ENCODE measurements around the gene MUCL3.
A peak's percentile ranks its signal among the peaks of the same experiment; 100 is the strongest.
"Not testable (repeated sequence)": the region's sequence is repeated elsewhere in the genome, so short reads cannot be mapped to it uniquely, and the experiment has no call there.

MUCL3 gene

GRCh38 chr6:30901436-30901835 lies 39.3 kb upstream of the MUCL3 start:
- Histone ChIP-seq H3K4me3 (ENCODE audit: low read length) (no peak overlapping the region), H3K27me3 (ENCODE audit: control insufficient read depth, insufficient read depth, low read length) (no peaks in the 10 kb centered on the region)

GRCh38 chr6:30902196-30902595 lies 38.6 kb upstream of the MUCL3 start:
- not testable (repeated sequence) for H3K4me1 ChIP-seq (ENCODE audit: control insufficient read depth, insufficient read depth, low read length); H3K9me3 ChIP-seq (ENCODE audit: control insufficient read depth, low read length); H3K9ac ChIP-seq (ENCODE audit: low read length); H3K4me3 ChIP-seq (ENCODE audit: low read length); H3K27me3 ChIP-seq (ENCODE audit: control insufficient read depth, insufficient read depth, low read length)
- H3K36me3 ChIP-seq (ENCODE audit: control insufficient read depth, insufficient read depth, low read length), result peaks cover 18% of the 10 kb centered on the region

More at GRCh38 chr6:30901436-30901835, 39.3 kb upstream of the MUCL3 start:
- no peaks in the 10 kb centered on the region for H3K4me1 ChIP-seq (ENCODE audit: control insufficient read depth, insufficient read depth, low read length)
- H3K36me3 ChIP-seq (ENCODE audit: control insufficient read depth, insufficient read depth, low read length), result peaks cover 18% of the 10 kb centered on the region
- no peaks in the 10 kb centered on the region for H3K9me3 ChIP-seq (ENCODE audit: control insufficient read depth, low read length)
- H3K9ac ChIP-seq (ENCODE audit: low read length), result no peak overlapping the region

GRCh38 chr6:30902709-30903108 lies 38.1 kb upstream of the MUCL3 start:
- Histone ChIP-seq H3K4me1 (ENCODE audit: control insufficient read depth, insufficient read depth, low read length) (peaks cover 6% of the 10 kb centered on the region), H3K27me3 (ENCODE audit: control insufficient read depth, insufficient read depth, low read length) (no peaks in the 10 kb centered on the region), H3K9ac (ENCODE audit: low read length) (no peak overlapping the region), H3K4me3 (ENCODE audit: low read length) (no peak overlapping the region), H3K36me3 (ENCODE audit: control insufficient read depth, insufficient read depth, low read length) (peaks cover 18% of the 10 kb centered on the region), H3K9me3 (ENCODE audit: control insufficient read depth, low read length) (no peaks in the 10 kb centered on the region)

- Histone ChIP-seq H3K9ac (ENCODE audit: low read length) (no peak overlapping the region), H3K27me3 (ENCODE audit: control insufficient read depth, insufficient read depth, low read length) (no peaks in the 10 kb centered on the region), H3K4me3 (ENCODE audit: low read length) (no peak overlapping the region), H3K9me3 (ENCODE audit: control insufficient read depth, low read length) (no peaks in the 10 kb centered on the region), H3K4me1 (ENCODE audit: control insufficient read depth, insufficient read depth, low read length) (peaks cover 6% of the 10 kb centered on the region), H3K36me3 (ENCODE audit: control insufficient read depth, insufficient read depth, low read length) (peaks cover 14% of the 10 kb centered on the region)
Observed at GRCh38 chr6:30903236-30903635, 37.5 kb upstream of the MUCL3 start.

- H3K4me1 ChIP-seq (ENCODE audit: control insufficient read depth, insufficient read depth, low read length), result peaks cover 12% of the 10 kb centered on the region
- H3K36me3 ChIP-seq (ENCODE audit: control insufficient read depth, insufficient read depth, low read length); H3K27me3 ChIP-seq (ENCODE audit: control insufficient read depth, insufficient read depth, low read length); H3K9me3 ChIP-seq (ENCODE audit: control insufficient read depth, low read length): not testable (repeated sequence)
- peak overlapping the region; percentile 82 for H3K9ac ChIP-seq (ENCODE audit: low read length)
- H3K4me3 ChIP-seq (ENCODE audit: low read length), result peak overlapping the region; percentile 95
Observed at GRCh38 chr6:30907290-30907757, 33.4 kb upstream of the MUCL3 start.

GRCh38 chr6:30907758-30908591 lies 32.8 kb upstream of the MUCL3 start, which contains the start of gene GTF2H4:
TSS of gene GTF2H4 (plus strand) at chr6:30908207.
- no peaks in the 10 kb centered on the region for H3K9me3 ChIP-seq (ENCODE audit: control insufficient read depth, low read length)
- H3K4me1 ChIP-seq (ENCODE audit: control insufficient read depth, insufficient read depth, low read length), result peaks cover 12% of the 10 kb centered on the region
- H3K9ac ChIP-seq (ENCODE audit: low read length), result peak within 1 kb of the TSS; percentile 82
- no peaks in the 10 kb centered on the region for H3K27me3 ChIP-seq (ENCODE audit: control insufficient read depth, insufficient read depth, low read length)
- peaks cover 7% of the 10 kb centered on the region for H3K36me3 ChIP-seq (ENCODE audit: control insufficient read depth, insufficient read depth, low read length)
- H3K4me3 ChIP-seq (ENCODE audit: low read length), result peak within 1 kb of the TSS; percentile 95

- no peaks in the 10 kb centered on the region for H3K9me3 ChIP-seq (ENCODE audit: control insufficient read depth, low read length)
- H3K36me3 ChIP-seq (ENCODE audit: control insufficient read depth, insufficient read depth, low read length), result peaks cover 7% of the 10 kb centered on the region
- peak overlapping the region; percentile 82 for H3K9ac ChIP-seq (ENCODE audit: low read length)
- peaks cover 16% of the 10 kb centered on the region for H3K4me1 ChIP-seq (ENCODE audit: control insufficient read depth, insufficient read depth, low read length)
- peak overlapping the region; percentile 95 for H3K4me3 ChIP-seq (ENCODE audit: low read length)
- H3K27me3 ChIP-seq (ENCODE audit: control insufficient read depth, insufficient read depth, low read length), result no peaks in the 10 kb centered on the region
Observed at GRCh38 chr6:30908700-30909099, 32.1 kb upstream of the MUCL3 start.

- H3K27me3 ChIP-seq (ENCODE audit: control insufficient read depth, insufficient read depth, low read length); H3K9ac ChIP-seq (ENCODE audit: low read length); H3K36me3 ChIP-seq (ENCODE audit: control insufficient read depth, insufficient read depth, low read length); H3K4me3 ChIP-seq (ENCODE audit: low read length); H3K9me3 ChIP-seq (ENCODE audit: control insufficient read depth, low read length): not testable (repeated sequence)
- peaks cover 29% of the 10 kb centered on the region for H3K4me1 ChIP-seq (ENCODE audit: control insufficient read depth, insufficient read depth, low read length)
Observed at GRCh38 chr6:30910473-30910872, 30.3 kb upstream of the MUCL3 start.

- Histone ChIP-seq H3K4me1 (ENCODE audit: control insufficient read depth, insufficient read depth, low read length) (peaks cover 35% of the 10 kb centered on the region), H3K9ac (ENCODE audit: low read length) (peak overlapping the region; percentile 84), H3K27me3 (ENCODE audit: control insufficient read depth, insufficient read depth, low read length) (no peaks in the 10 kb centered on the region), H3K4me3 (ENCODE audit: low read length) (no peak overlapping the region), H3K36me3 (ENCODE audit: control insufficient read depth, insufficient read depth, low read length) (peaks cover 15% of the 10 kb centered on the region), H3K9me3 (ENCODE audit: control insufficient read depth, low read length) (no peaks in the 10 kb centered on the region)
Observed at GRCh38 chr6:30912746-30913520, 27.8 kb upstream of the MUCL3 start.

- H3K36me3 ChIP-seq (ENCODE audit: control insufficient read depth, insufficient read depth, low read length), result peaks cover 18% of the 10 kb centered on the region
Observed at GRCh38 chr6:30913721-30914075, 27.1 kb upstream of the MUCL3 start.

GRCh38 chr6:30914076-30914853 lies 26.5 kb upstream of the MUCL3 start, which contains the start of gene VARS2:
TSS of gene VARS2 (plus strand) at chr6:30914238. CDS start at chr6:30914837, 599 bp downstream.
- Histone ChIP-seq H3K4me3 (ENCODE audit: low read length) (peak within 1 kb of the TSS; percentile 65), H3K27me3 (ENCODE audit: control insufficient read depth, insufficient read depth, low read length) (no peaks in the 10 kb centered on the region), H3K4me1 (ENCODE audit: control insufficient read depth, insufficient read depth, low read length) (peaks cover 29% of the 10 kb centered on the region), H3K9ac (ENCODE audit: low read length) (peak within 1 kb of the TSS; percentile 84), H3K9me3 (ENCODE audit: control insufficient read depth, low read length) (no peaks in the 10 kb centered on the region), H3K36me3 (ENCODE audit: control insufficient read depth, insufficient read depth, low read length) (peaks cover 18% of the 10 kb centered on the region)

More at GRCh38 chr6:30913721-30914075, 27.1 kb upstream of the MUCL3 start:
- H3K9ac ChIP-seq (ENCODE audit: low read length), result peak overlapping the region; percentile 84
- H3K4me3 ChIP-seq (ENCODE audit: low read length), result peak overlapping the region; percentile 28
- no peaks in the 10 kb centered on the region for H3K27me3 ChIP-seq (ENCODE audit: control insufficient read depth, insufficient read depth, low read length)
- H3K4me1 ChIP-seq (ENCODE audit: control insufficient read depth, insufficient read depth, low read length), result peaks cover 32% of the 10 kb centered on the region
- no peaks in the 10 kb centered on the region for H3K9me3 ChIP-seq (ENCODE audit: control insufficient read depth, low read length)

Measured in mucosa of stomach (tissue), 1 donor.